Hepatocyte (in vitro differentiated cells): Measurements from ENCODE around the gene ANAPC2. TPM values are rescaled to one million over a fixed set of nuclear protein-coding genes. Genes with fewer than 3 reads are reported as not detected.
A peak's percentile ranks its signal among the peaks of the same experiment; 100 is the strongest.

Experiments
- DNase-seq: peaks from one replicate; pipeline ENCODE4 v3.0.0-alpha.2; 2016; ENCODE audit warnings: low spot score
- H2AFZ ChIP-seq: fragments of 200-600 bp; sonication (generic); 2 replicates; pipeline ENCODE4 v1.6.0; 2016; ENCODE audit warnings: antibody characterized with exemption, mild to moderate bottlenecking
- H3K27ac ChIP-seq: fragments of 200-600 bp; sonication (generic); 2 replicates; pipeline ENCODE4 v1.5.1; 2016; ENCODE audit warnings: mild to moderate bottlenecking
- H3K27me3 ChIP-seq: fragments of 200-600 bp; sonication (generic); 2 replicates; pipeline ENCODE4 v1.6.1; 2016
- H3K36me3 ChIP-seq: fragments of 200-600 bp; sonication (generic); replicated peaks from 2 replicates; pipeline ENCODE4 v1.5.1; 2016; ENCODE audit warnings: low read depth; ENCODE audit not compliant: insufficient read depth
- H3K4me1 ChIP-seq: fragments of 200-600 bp; sonication (generic); 2 replicates; pipeline ENCODE4 v1.5.1; 2016; ENCODE audit warnings: mild to moderate bottlenecking, moderate library complexity; ENCODE audit not compliant: insufficient read depth
- H3K4me2 ChIP-seq: fragments of 200-600 bp; sonication (generic); 2 replicates; pipeline ENCODE4 v1.6.0; 2016
- H3K4me3 ChIP-seq: fragments of 200-600 bp; sonication (generic); 2 replicates; pipeline ENCODE4 v1.5.1; 2016; ENCODE audit warnings: mild to moderate bottlenecking
- H3K79me2 ChIP-seq: fragments of 200-600 bp; sonication (generic); 2 replicates; pipeline ENCODE4 v1.6.0; 2017; ENCODE audit warnings: mild to moderate bottlenecking
- H3K9me2 ChIP-seq: fragments of 200-600 bp; sonication (generic); replicated peaks from 2 replicates; pipeline ENCODE4 v1.6.0; 2017; ENCODE audit warnings: mild to moderate bottlenecking; ENCODE audit not compliant: insufficient read depth
- H3K9me3 ChIP-seq: fragments of 200-600 bp; sonication (generic); 2 replicates; pipeline ENCODE4 v1.5.1; 2016; ENCODE audit warnings: low read depth, mild to moderate bottlenecking
- H4K20me1 ChIP-seq: fragments of 200-600 bp; sonication (generic); 2 replicates; pipeline ENCODE4 v1.6.0; 2016; ENCODE audit warnings: mild to moderate bottlenecking; ENCODE audit not compliant: insufficient read depth, poor library complexity, severe bottlenecking
- CTCF ChIP-seq: fragments of 200-600 bp; sonication (generic); IDR thresholded peaks from 2 replicates; pipeline ENCODE4 v1.5.1; 2016; ENCODE audit warnings: antibody characterized with exemption, mild to moderate bottlenecking; ENCODE audit not compliant: poor library complexity
- EZH2 ChIP-seq: fragments of 200-600 bp; sonication (generic); IDR thresholded peaks from 2 replicates; pipeline ENCODE4 v1.6.1; 2016; ENCODE audit warnings: antibody characterized with exemption, mild to moderate bottlenecking, borderline replicate concordance
- EZH2phosphoT487 ChIP-seq: fragments of 200-600 bp; sonication (generic); IDR thresholded peaks from one replicate; pipeline ENCODE4 v1.6.1; 2018; ENCODE audit warnings: antibody characterized with exemption, mild to moderate bottlenecking, low read depth, moderate library complexity; ENCODE audit not compliant: unreplicated experiment, severe bottlenecking
- WGBS: methylation state at CpG from one replicate; pipeline ENCODE4 v1.1.6; 2016; ENCODE audit warnings: low lambda C conversion rate; ENCODE audit errors: missing lambda C conversion rate; 5-methylcytosine and 5-hydroxymethylcytosine counted together
- polyA plus RNA-seq: library from polyadenylated mRNA; unstranded; fragments of >200 nt; fragmentation: Nextera tagmentation; extraction: Ambion mirVana; gene quantifications from 2 replicates; pipeline ENCODE4 v1.2.1, GENCODE V29; 2016
- total RNA-seq: library from RNA; depleted of rRNA; stranded (reverse); fragments of >200 nt; gene quantifications from 2 replicates; pipeline ENCODE4 v1.2.3, GENCODE V29; 2014

The ANAPC2 gene
- total and polyA plus RNA-seq, 2 experiments from 2014 or later = 12.2 to 21.3 TPM

- Histone ChIP-seq H4K20me1 (no peaks in the 10 kb centered on the region), H3K27ac (no peak overlapping the region), H3K4me3 (no peak overlapping the region), H3K79me2 (peaks cover 1% of the 10 kb centered on the region), H3K27me3 (peaks cover 34% of the 10 kb centered on the region), H3K4me1 (no peaks in the 10 kb centered on the region), H3K36me3 (no peaks in the 10 kb centered on the region), H2AFZ (no peak overlapping the region), H3K9me3 (no peaks in the 10 kb centered on the region), H3K4me2 (no peak overlapping the region), H3K9me2 (no peaks in the 10 kb centered on the region)
- no peak for DNase-seq
- no peak for TF ChIP-seq EZH2phosphoT487
- no peak for TF ChIP-seq EZH2
- no peak for TF ChIP-seq CTCF
- 80% methylated on average over 4 of the region's 4 CpGs for WGBS
These were observed 54.2 kb downstream of the ANAPC2 start for GRCh38 chr9:137134191-137134590.

DNA sequence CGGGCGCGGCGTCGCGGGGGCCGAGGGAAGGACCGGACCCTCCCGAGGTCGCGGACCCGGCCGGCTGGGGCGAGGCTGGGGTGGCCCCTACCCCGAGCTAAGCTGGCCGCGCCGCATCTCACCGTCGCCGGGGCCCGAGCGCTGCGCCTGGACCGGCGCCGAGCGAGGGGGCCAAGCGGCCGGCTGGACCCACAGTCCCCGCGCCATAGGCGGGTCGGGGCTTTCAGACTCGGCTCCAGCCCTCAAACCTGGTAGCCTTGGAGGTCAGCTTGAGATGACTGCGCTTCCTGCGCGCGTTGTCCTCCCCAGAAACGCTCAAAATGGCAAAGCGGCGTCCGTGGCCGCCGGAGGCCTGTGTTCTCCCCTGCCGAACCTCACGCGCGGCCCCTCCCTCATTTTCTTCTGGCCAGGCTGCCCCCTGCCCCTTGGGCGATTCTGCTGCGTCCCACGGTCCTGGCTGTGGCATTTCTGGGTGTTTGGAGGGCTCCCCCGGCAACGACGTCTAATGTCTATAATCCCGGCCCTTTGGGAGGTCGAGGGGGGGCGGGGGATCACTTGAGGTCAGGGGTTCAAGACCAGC, 58.1 kb downstream of the ANAPC2 start:
- DNase-seq = no peak
- peak overlapping the region; percentile 46 for H3K27ac ChIP-seq
- no peaks in the 10 kb centered on the region for H4K20me1 ChIP-seq
- no peaks in the 10 kb centered on the region for H3K9me2 ChIP-seq
- no peaks in the 10 kb centered on the region for H3K27me3 ChIP-seq
- peak overlapping the region; percentile 62 for H3K4me3 ChIP-seq
- peak overlapping the region; percentile 46 for H2AFZ ChIP-seq
- WGBS = 7% methylated on average over 54 of the region's 58 CpGs
- no peaks in the 10 kb centered on the region for H3K36me3 ChIP-seq
- H3K4me2 ChIP-seq = peak overlapping the region; percentile 94
- H3K9me3 ChIP-seq = no peaks in the 10 kb centered on the region
- H3K79me2 ChIP-seq = peaks cover 30% of the 10 kb centered on the region
- TF ChIP-seq EZH2 (no peak), CTCF (no peak), EZH2phosphoT487 (no peak)
- peaks cover 18% of the 10 kb centered on the region for H3K4me1 ChIP-seq

- DNase-seq = peak; percentile 95
- Histone ChIP-seq H3K9me3 (no peaks in the 10 kb centered on the region), H3K79me2 (peaks cover 37% of the 10 kb centered on the region), H3K27ac (peak overlapping the region; percentile 71), H3K4me3 (peak overlapping the region; percentile 62), H3K4me2 (peak overlapping the region; percentile 94), H3K27me3 (no peaks in the 10 kb centered on the region), H3K4me1 (peaks cover 18% of the 10 kb centered on the region), H4K20me1 (no peaks in the 10 kb centered on the region), H3K9me2 (no peaks in the 10 kb centered on the region), H2AFZ (peak overlapping the region; percentile 46), H3K36me3 (no peaks in the 10 kb centered on the region)
- WGBS = 0% methylated on average over 67 of the region's 86 CpGs
- TF ChIP-seq EZH2 (no peak), CTCF (no peak), EZH2phosphoT487 (no peak)
These were observed 58.7 kb downstream of the ANAPC2 start for GRCh38 chr9:137129456-137130175.
